Naive thymus-derived CD4-positive, alpha-beta T cell (primary cell): ENCODE data around the gene PDE8A. TPM values are rescaled to one million over a fixed set of nuclear protein-coding genes. Genes with fewer than 3 reads are reported as not detected.

ENCODE experiments used
- ATAC-seq: fragments of 150-1000 bp; cut with Tn5 transposase; 2 replicates; pipeline ENCODE4 v1.10.0; 2021; ENCODE audit warnings: mild to moderate bottlenecking, moderate library complexity
- CTCF ChIA-PET: fragments of 350-600 bp; sonication (Branson Sonifier 250); formaldehyde crosslinking; loops from one replicate; lab custom pipeline; 2021; ENCODE audit warnings: antibody characterized with exemption; lab: Charles Lee
- POLR2A ChIA-PET: fragments of 350-600 bp; sonication (Branson Sonifier 250); formaldehyde crosslinking; loops from one replicate; lab custom pipeline; 2021; ENCODE audit warnings: antibody characterized with exemption, inconsistent platforms; lab: Charles Lee
- DNase-seq, 9 donors: peaks; one replicate each; pipeline versions ENCODE4 v3.0.0 to v3.0.0-alpha.2; 2020 to 2022; ENCODE audit warnings: mixed read lengths in 1 of 9
- H3K27ac ChIP-seq: one replicate; pipeline ENCODE4 v1.7.0; 2013; ENCODE audit warnings: mild to moderate bottlenecking, low read depth, low read length, moderate library complexity
- H3K27me3 ChIP-seq, 2 donors: one replicate each; pipeline ENCODE4 v1.7.0; 2013; ENCODE audit warnings: low read length in 2 of 2, mild to moderate bottlenecking in 2 of 2, moderate library complexity in 2 of 2; ENCODE audit not compliant: control insufficient read depth in 2 of 2, insufficient read depth in 2 of 2
- H3K36me3 ChIP-seq, 3 experiments: 1 replicate in 2 of 3; 2 replicates in 1 of 3; pipeline ENCODE4 v1.7.0; 2013; ENCODE audit warnings: low read length in 3 of 3, mild to moderate bottlenecking in 3 of 3, moderate library complexity in 1 of 3; ENCODE audit not compliant: insufficient read depth in 3 of 3, control insufficient read depth in 2 of 3
- H3K4me1 ChIP-seq, 2 donors: one replicate each; pipeline ENCODE4 v1.7.0; 2013; ENCODE audit warnings: low read length in 2 of 2, mild to moderate bottlenecking in 2 of 2, moderate library complexity in 1 of 2; ENCODE audit not compliant: control insufficient read depth in 2 of 2, insufficient read depth in 2 of 2
- H3K4me3 ChIP-seq: 2 replicates; pipeline ENCODE4 v1.7.0; 2013; ENCODE audit warnings: mild to moderate bottlenecking, low read length
- H3K9me3 ChIP-seq, 3 experiments: 1 replicate in 2 of 3; 2 replicates in 1 of 3; pipeline ENCODE4 v1.7.0; 2013; ENCODE audit warnings: low read length in 3 of 3; ENCODE audit not compliant: control insufficient read depth in 2 of 3
- H3K27ac Mint-ChIP-seq, 9 donors: one replicate each; pipeline ENCODE4 v1.8.0; 2020 to 2022; ENCODE audit warnings: mixed read lengths in 9 of 9, mild to moderate bottlenecking in 8 of 9, moderate library complexity in 5 of 9, inconsistent platforms in 2 of 9
- H3K27me3 Mint-ChIP-seq, 5 donors: one replicate each; pipeline ENCODE4 v1.8.0; 2021 to 2022; ENCODE audit warnings: mixed read lengths in 5 of 5, mild to moderate bottlenecking in 1 of 5
- H3K36me3 Mint-ChIP-seq, 5 donors: one replicate each; pipeline ENCODE4 v1.8.0; 2020 to 2022; ENCODE audit warnings: mixed read lengths in 5 of 5, mild to moderate bottlenecking in 3 of 5, inconsistent platforms in 1 of 5
- H3K4me1 Mint-ChIP-seq, 7 donors: one replicate each; pipeline ENCODE4 v1.8.0; 2020 to 2022; ENCODE audit warnings: mixed read lengths in 7 of 7, mild to moderate bottlenecking in 3 of 7, inconsistent platforms in 1 of 7
- H3K4me3 Mint-ChIP-seq, 10 donors: one replicate each; pipeline ENCODE4 v1.8.0; 2020 to 2022; ENCODE audit warnings: mild to moderate bottlenecking in 10 of 10, mixed read lengths in 10 of 10, moderate library complexity in 6 of 10, inconsistent platforms in 2 of 10
- H3K9me3 Mint-ChIP-seq, 11 donors: one replicate each; pipeline ENCODE4 v1.8.0; 2020 to 2022; ENCODE audit warnings: mixed read lengths in 11 of 11, mild to moderate bottlenecking in 4 of 11, inconsistent platforms in 1 of 11, moderate library complexity in 1 of 11
- intact Hi-C, 2 donors: fragments of 100-400 bp; cut with micrococcal nuclease; formaldehyde crosslinking; loops; one replicate each; pipeline ENCODE4 v1.15.1; 2023
- polyA plus RNA-seq, 2 donors: library from polyadenylated mRNA; unstranded; fragments of 300-500 nt; fragmentation: Illumina TruSeq; gene quantifications; one replicate each; pipeline ENCODE4 v1.2.3, GENCODE V29; 2021
- total RNA-seq, 6 experiments: library from RNA in 5 of 6; stranded (reverse) in 5 of 6; gene quantifications; 1 replicate in 5 of 6; 2 replicates in 1 of 6; pipeline ENCODE4 v1.2.3 and lab custom pipeline; 2021 to 2026

The PDE8A gene
- total and polyA plus RNA-seq, 7 experiments from 2014 or later = 1.7 to 43.3 (median 31.9) TPM

GRCh38 chr15:85129881-85130280, 148.2 kb downstream of the PDE8A start:
- Histone ChIP-seq H3K4me3 (no peak overlapping the region), H3K36me3 (peaks cover 0 to 23% (median 0%) of the 10 kb centered on the region in 3 experiments), H3K27me3 (no peaks in the 10 kb centered on the region), H3K9me3 (no peaks in the 10 kb centered on the region), H3K27ac (no peak overlapping the region), H3K4me1 (no peaks in the 10 kb centered on the region)
- CTCF ChIA-PET = no interaction called here
- POLR2A ChIA-PET = no interaction called here
- DNase-seq (no peak), ATAC-seq (no peak)
- H3K4me1 Mint-ChIP-seq = peaks cover 0 to 1% (median 0%) of the 10 kb centered on the region in 7 donors
- no peak overlapping the region for H3K4me3 Mint-ChIP-seq
- peaks cover 33 to 88% (median 70%) of the 10 kb centered on the region in 5 donors for H3K36me3 Mint-ChIP-seq
- peaks cover 0 to 9% (median 2%) of the 10 kb centered on the region in 11 donors for H3K9me3 Mint-ChIP-seq
- intact Hi-C loops = no loop called here
- no peaks in the 10 kb centered on the region for H3K27me3 Mint-ChIP-seq
- no peak overlapping the region for H3K27ac Mint-ChIP-seq

GRCh38 chr15:85131915-85132314, 150.3 kb downstream of the PDE8A start:
- ChIA-PET CTCF (no interaction called here), POLR2A (no interaction called here)
- no peak for ATAC-seq
- Mint-ChIP-seq H3K9me3 (peaks cover 0 to 9% (median 2%) of the 10 kb centered on the region in 11 donors), H3K36me3 (peaks cover 33 to 86% (median 63%) of the 10 kb centered on the region in 5 donors), H3K27ac (no peak overlapping the region), H3K4me3 (no peak overlapping the region), H3K4me1 (peaks cover 0 to 1% (median 0%) of the 10 kb centered on the region in 7 donors), H3K27me3 (no peaks in the 10 kb centered on the region)
- Histone ChIP-seq H3K4me3 (no peak overlapping the region), H3K27me3 (no peaks in the 10 kb centered on the region), H3K27ac (no peak overlapping the region), H3K36me3 (peaks cover 0 to 38% (median 0%) of the 10 kb centered on the region in 3 experiments), H3K9me3 (no peaks in the 10 kb centered on the region), H3K4me1 (no peaks in the 10 kb centered on the region)
- DNase-seq = no peak
- intact Hi-C loops = no loop called here

- no peaks in the 10 kb centered on the region for H3K27me3 Mint-ChIP-seq
- Histone ChIP-seq H3K27me3 (no peaks in the 10 kb centered on the region), H3K27ac (no peak overlapping the region), H3K36me3 (peaks cover 0 to 46% (median 8%) of the 10 kb centered on the region in 3 experiments), H3K4me1 (no peaks in the 10 kb centered on the region), H3K4me3 (no peak overlapping the region), H3K9me3 (no peaks in the 10 kb centered on the region)
- intact Hi-C loops = no loop called here
- H3K36me3 Mint-ChIP-seq = peaks cover 28 to 81% (median 51%) of the 10 kb centered on the region in 5 donors
- no peak overlapping the region for H3K4me3 Mint-ChIP-seq
- POLR2A ChIA-PET = no interaction called here
- ATAC-seq (no peak), DNase-seq (no peak)
- CTCF ChIA-PET = no interaction called here
- no peak overlapping the region for H3K27ac Mint-ChIP-seq
- H3K9me3 Mint-ChIP-seq = peaks cover 0 to 9% (median 2%) of the 10 kb centered on the region in 11 donors
- H3K4me1 Mint-ChIP-seq = peaks cover 0 to 1% (median 0%) of the 10 kb centered on the region in 7 donors
Observed at GRCh38 chr15:85133709-85134108, 152.1 kb downstream of the PDE8A start.

- H3K4me3 ChIP-seq = no peak overlapping the region
- Mint-ChIP-seq H3K4me1 (no peaks in the 10 kb centered on the region), H3K27me3 (no peaks in the 10 kb centered on the region), H3K36me3 (peaks cover 7 to 61% (median 21%) of the 10 kb centered on the region in 5 donors), H3K27ac (no peak overlapping the region), H3K9me3 (peaks cover 0 to 4% (median 0%) of the 10 kb centered on the region in 11 donors), H3K4me3 (no peak overlapping the region)
- H3K27me3 ChIP-seq = no peaks in the 10 kb centered on the region
- DNase-seq (no peak), ATAC-seq (no peak)
- no peaks in the 10 kb centered on the region for H3K9me3 ChIP-seq
- H3K4me1 ChIP-seq = no peaks in the 10 kb centered on the region
- no peak overlapping the region for H3K27ac ChIP-seq
- intact Hi-C loops = no loop called here
- peaks cover 0 to 54% (median 8%) of the 10 kb centered on the region in 3 experiments for H3K36me3 ChIP-seq
- CTCF ChIA-PET = interaction anchor here (0.6 kb wide), 1 partner anchor 164 kb away, joined by 3 read pairs; no protein-coding TSS in a partner anchor
- POLR2A ChIA-PET = interaction anchor here (0.6 kb wide), 1 partner anchor 11 kb away, joined by 3 read pairs; no protein-coding TSS in a partner anchor
Observed at GRCh38 chr15:85137489-85138168, 156.0 kb downstream of the PDE8A start.

- H3K4me3 Mint-ChIP-seq = no peak overlapping the region
- POLR2A ChIA-PET = no interaction called here
- DNase-seq (no peak), ATAC-seq (no peak)
- no peaks in the 10 kb centered on the region for H3K4me1 Mint-ChIP-seq
- H3K36me3 Mint-ChIP-seq = peaks cover 2 to 50% (median 14%) of the 10 kb centered on the region in 5 donors
- no peak overlapping the region for H3K27ac Mint-ChIP-seq
- H3K36me3 ChIP-seq = peaks cover 0 to 43% (median 8%) of the 10 kb centered on the region in 3 experiments
- H3K27me3 Mint-ChIP-seq = no peaks in the 10 kb centered on the region
- H3K4me3 ChIP-seq = no peak overlapping the region
- H3K4me1 ChIP-seq = no peaks in the 10 kb centered on the region
- H3K9me3 ChIP-seq = no peaks in the 10 kb centered on the region
- H3K27me3 ChIP-seq = no peaks in the 10 kb centered on the region
- intact Hi-C loops = no loop called here
- H3K27ac ChIP-seq = no peak overlapping the region
- no peaks in the 10 kb centered on the region for H3K9me3 Mint-ChIP-seq
- CTCF ChIA-PET = no interaction called here
Observed at GRCh38 chr15:85139391-85139790, 157.7 kb downstream of the PDE8A start.

GRCh38 chr15:85141726-85142125, 160.1 kb downstream of the PDE8A start:
- ChIA-PET CTCF (no interaction called here), POLR2A (no interaction called here)
- no peak overlapping the region for H3K4me3 Mint-ChIP-seq
- no peaks in the 10 kb centered on the region for H3K9me3 ChIP-seq
- no peak overlapping the region for H3K27ac ChIP-seq
- H3K4me1 Mint-ChIP-seq = no peaks in the 10 kb centered on the region
- intact Hi-C loops = no loop called here
- H3K36me3 Mint-ChIP-seq = peaks cover 2 to 28% (median 8%) of the 10 kb centered on the region in 5 donors
- H3K27me3 ChIP-seq = no peaks in the 10 kb centered on the region
- H3K4me1 ChIP-seq = no peaks in the 10 kb centered on the region
- ATAC-seq = no peak
- H3K27ac Mint-ChIP-seq = no peak overlapping the region
- no peak overlapping the region for H3K4me3 ChIP-seq
- no peaks in the 10 kb centered on the region for H3K9me3 Mint-ChIP-seq
- H3K27me3 Mint-ChIP-seq = no peaks in the 10 kb centered on the region
- DNase-seq = no peak
- H3K36me3 ChIP-seq = peaks cover 0 to 22% (median 8%) of the 10 kb centered on the region in 3 experiments

- peaks cover 0 to 23% (median 8%) of the 10 kb centered on the region in 5 donors for H3K36me3 Mint-ChIP-seq
- H3K4me3 Mint-ChIP-seq = no peak overlapping the region
- Histone ChIP-seq H3K27me3 (no peaks in the 10 kb centered on the region), H3K9me3 (no peaks in the 10 kb centered on the region), H3K27ac (no peak overlapping the region), H3K4me1 (no peaks in the 10 kb centered on the region), H3K36me3 (peaks cover 0 to 16% (median 8%) of the 10 kb centered on the region in 3 experiments), H3K4me3 (no peak overlapping the region)
- intact Hi-C loops = no loop called here
- H3K4me1 Mint-ChIP-seq = no peaks in the 10 kb centered on the region
- H3K27ac Mint-ChIP-seq = no peak overlapping the region
- no peaks in the 10 kb centered on the region for H3K9me3 Mint-ChIP-seq
- ATAC-seq (no peak), DNase-seq (no peak)
- no peaks in the 10 kb centered on the region for H3K27me3 Mint-ChIP-seq
- POLR2A ChIA-PET = no interaction called here
- CTCF ChIA-PET = no interaction called here
Observed at GRCh38 chr15:85142312-85142711, 160.7 kb downstream of the PDE8A start.
